Stimulated activated CD4-positive, alpha-beta T cell treated with anti-CD3 and anti-CD28 coated beads, Interleukin-15, amount 100 ng/mL, for 1 hour (primary cell): ENCODE results near the gene MYO1B.
"Not testable (repeated sequence)": the region's sequence is repeated elsewhere in the genome, so short reads cannot be mapped to it uniquely, and the experiment has no call there.

Experiments
- DNase-seq, 2 donors: peaks; one replicate each; pipeline ENCODE4 v3.0.0-alpha.2; 2020; ENCODE audit warnings: low read depth in 1 of 2, low spot score in 1 of 2

MYO1B gene

GRCh38 chr2:191441496-191442214, 196.5 kb downstream of the MYO1B start:
- DNase-seq = no peak

GRCh38 chr2:191443446-191443845, 198.2 kb downstream of the MYO1B start:
- no peak for DNase-seq

GRCh38 chr2:191446910-191447309, 201.7 kb downstream of the MYO1B start:
- no peak for DNase-seq

- no peak for DNase-seq
Measured at GRCh38 chr2:191451116-191451515, 205.9 kb downstream of the MYO1B start.

GRCh38 chr2:191452065-191452464, 206.9 kb downstream of the MYO1B start:
- no peak for DNase-seq

- no peak for DNase-seq
Measured at GRCh38 chr2:191453761-191454160, 208.6 kb downstream of the MYO1B start.

- not testable (repeated sequence) for DNase-seq
Measured at GRCh38 chr2:191456506-191456905, 211.3 kb downstream of the MYO1B start.

GRCh38 chr2:191459158-191459557, 214.0 kb downstream of the MYO1B start:
- DNase-seq = no peak

GRCh38 chr2:191462370-191462769, 217.2 kb downstream of the MYO1B start:
- no peak for DNase-seq

GRCh38 chr2:191463790-191464189, 218.6 kb downstream of the MYO1B start:
- no peak for DNase-seq

GRCh38 chr2:191465766-191466420, 220.7 kb downstream of the MYO1B start:
- no peak for DNase-seq

GRCh38 chr2:191467113-191467512, 221.9 kb downstream of the MYO1B start:
- no peak for DNase-seq

GRCh38 chr2:191470306-191470705, 225.1 kb downstream of the MYO1B start:
- no peak for DNase-seq

- no peak for DNase-seq
Measured at GRCh38 chr2:191474464-191474863, 229.3 kb downstream of the MYO1B start.
